Pancreas (tissue), 10 donors: ENCODE data around the gene VAV2. TPM values are rescaled to one million over a fixed set of nuclear protein-coding genes. Genes with fewer than 3 reads are reported as not detected.

Experiments
- ATAC-seq, 4 donors: fragments of 200-7000 bp; cut with Tn5 transposase; one replicate each; pipeline versions ENCODE4 v1.8.0 to v1.9.1; 2020; ENCODE audit warnings: mild to moderate bottlenecking in 4 of 4, moderate library complexity in 4 of 4
- DNase-seq, 6 donors: peaks; one replicate each; pipeline ENCODE4 v3.0.0-alpha.2; 2020
- FAIRE-seq: peaks from 2 replicates; lab custom pipeline; 2012; peaks lifted over from hg19 to GRCh38; lab: Jason Lieb, UNC
- H3K27ac ChIP-seq, 4 donors: fragments of 200-600 bp; sonication (generic); 1 replicate in 3 of 4; 2 replicates in 1 of 4; pipeline versions ENCODE4 v1.5.0 to v1.8.0; 2020
- H3K27me3 ChIP-seq, 4 donors: fragments of 200-600 bp; one replicate each; pipeline ENCODE4 v1.8.0; 2021
- H3K36me3 ChIP-seq, 3 donors: fragments of 200-600 bp; sonication (generic) in 1 of 3; one replicate each; pipeline versions ENCODE4 v1.5.0 to v1.8.0; 2020 to 2021
- H3K4me1 ChIP-seq, 3 donors: fragments of 200-600 bp; one replicate each; pipeline ENCODE4 v1.8.0; 2021
- H3K4me3 ChIP-seq, 4 donors: fragments of 200-600 bp; sonication (generic) in 2 of 4; one replicate each; pipeline versions ENCODE4 v1.5.0 to v1.8.0; 2020 to 2021
- H3K9me3 ChIP-seq, 4 donors: fragments of 200-600 bp; one replicate each; pipeline ENCODE4 v1.8.0; 2021
- CTCF ChIP-seq, 4 donors: fragments of 200-600 bp; sonication (generic) in 3 of 4; IDR thresholded peaks; one replicate each; pipeline versions ENCODE4 v1.5.0 to v1.8.0; 2021; ENCODE audit warnings: antibody characterized with exemption in 4 of 4
- WGBS, 2 donors: extraction: QIAGEN DNeasy Blood & Tissue Kit; methylation state at CpG; one replicate each; pipeline ENCODE4 v1.1.7; 2013; 5-methylcytosine and 5-hydroxymethylcytosine counted together
- intact Hi-C, 3 donors: fragments of 100-400 bp; cut with DNase I; formaldehyde crosslinking; loops; one replicate each; pipeline versions ENCODE4 v1.11.1 to v1.14.2; 2022
- polyA plus RNA-seq, 2 donors: library from polyadenylated mRNA; stranded (reverse); fragments of 200-250 nt; gene quantifications; one replicate each; pipeline ENCODE4 v1.2.3, GENCODE V29; 2013
- total RNA-seq, 6 donors: library from RNA; stranded (reverse); fragmentation: NEBNext Ultra II Directional in 4 of 6; extraction: Animal tissue kit (Norgen Biotek cat#: 25700) in 4 of 6; gene quantifications; one replicate each; pipeline versions ENCODE4 v1.2.1 to v1.2.4, GENCODE V29; 2021 to 2023
- donor health status: healthy with polysubstance abuse.
- donor health status: DM: no; HTN: no; CAD: no; lungs with moderate emphysema.
- donor health status: DM: no; HTN: no; CAD: no.
- donor health status: control.
- donor health status: control.
- donor health status: Bipolar disorder and iron deficiency.
- donor health status: DM: yes; HTN: yes; CAD: no.
- donor health status: DM: no; HTN: no; CAD: no.
- donor health status: DM: no; HTN: no; CAD: no.
- donor health status: DM: yes; HTN: yes; CAD: no.

Gene VAV2
- total and polyA plus RNA-seq, 8 donors: 20.5 to 41.0 (median 33.6) TPM

GRCh38 chr9:133957328-133957727 lies 34.8 kb downstream of the VAV2 start:
- Histone ChIP-seq H3K4me3 (no peak overlapping the region), H3K4me1 (peaks cover 41 to 58% (median 45%) of the 10 kb centered on the region in 3 donors), H3K27ac (peak overlapping the region; percentile 56 to 75 (median 62)), H3K36me3 (no peaks in the 10 kb centered on the region), H3K27me3 (no peaks in the 10 kb centered on the region), H3K9me3 (no peaks in the 10 kb centered on the region)
- 33 to 40% methylated on average over 13 of the region's 13 CpGs for WGBS, 2 donors
- TF ChIP-seq CTCF (IDR thresholded peaks at IDR 0.05): no peak
- intact Hi-C loops: no loop called here
- DNase-seq (peak in 5 of 6 donors; percentile 31 to 60 (median 49)), ATAC-seq (peak; percentile 7 to 21 (median 14)), FAIRE-seq (no peak)

- no peaks in the 10 kb centered on the region for H3K36me3 ChIP-seq
- 9 to 13% methylated on average over 14 of the region's 14 CpGs for WGBS, 2 donors
- H3K4me1 ChIP-seq: peaks cover 36 to 50% (median 39%) of the 10 kb centered on the region in 3 donors
These were observed 35.5 kb downstream of the VAV2 start for GRCh38 chr9:133956520-133957076.

DNA sequence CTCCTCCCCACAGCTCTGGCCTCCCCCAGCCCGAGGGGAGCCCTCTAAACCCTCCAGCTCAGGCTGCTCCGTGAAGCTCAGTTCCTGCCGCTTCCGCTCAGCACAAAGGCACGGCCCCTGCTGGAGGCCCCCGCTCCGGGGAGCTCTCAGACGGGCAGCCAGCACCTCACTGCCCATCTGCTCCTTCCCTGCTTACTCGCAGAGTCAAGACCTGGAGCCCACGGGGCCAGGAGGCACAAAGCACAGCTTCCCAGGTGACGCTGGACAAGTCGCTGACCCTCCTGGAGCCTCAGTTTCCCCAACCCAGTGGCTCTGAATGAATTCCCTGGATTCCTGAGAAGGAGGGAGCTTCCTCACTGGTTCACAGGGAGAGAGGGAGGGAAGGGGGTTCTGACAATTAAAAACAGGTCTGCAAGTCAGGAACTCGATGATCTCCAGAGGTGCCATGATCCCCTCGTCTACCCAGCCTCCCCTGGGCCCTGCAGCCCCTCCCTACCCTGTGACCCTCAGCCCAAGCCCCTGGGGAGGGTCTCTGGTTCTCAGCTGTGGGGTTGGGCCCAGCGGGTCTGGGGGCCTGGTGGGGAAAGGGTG lies 36.2 kb downstream of the VAV2 start:
- Histone ChIP-seq H3K27me3 (no peaks in the 10 kb centered on the region), H3K4me1 (peaks cover 29 to 44% (median 32%) of the 10 kb centered on the region in 3 donors), H3K4me3 (peak overlapping the region in 1 of 4 donors; percentile 9), H3K36me3 (no peaks in the 10 kb centered on the region), H3K27ac (peak overlapping the region; percentile 56 to 75 (median 62)), H3K9me3 (no peaks in the 10 kb centered on the region)
- intact Hi-C loops: no loop called here
- FAIRE-seq: no peak
- TF ChIP-seq CTCF (IDR thresholded peaks at IDR 0.05): no peak
- DNase-seq: peak in 4 of 6 donors; percentile 27 to 72 (median 61)
- WGBS, 2 donors: 9 to 17% methylated on average over 15 of the region's 15 CpGs
- ATAC-seq: peak; percentile 17 to 53 (median 28)

More at GRCh38 chr9:133956520-133957076, 35.5 kb downstream of the VAV2 start:
- peak; percentile 78 to 92 (median 84) for DNase-seq
- peak; percentile 75 to 85 (median 82) for ATAC-seq
- FAIRE-seq: no peak
- H3K9me3 ChIP-seq: no peaks in the 10 kb centered on the region
- TF ChIP-seq CTCF (IDR thresholded peaks at IDR 0.05): no peak
- peak overlapping the region in 1 of 4 donors; percentile 9 for H3K4me3 ChIP-seq
- peak overlapping the region; percentile 56 to 75 (median 62) for H3K27ac ChIP-seq
- intact Hi-C loops: no loop called here
- H3K27me3 ChIP-seq: no peaks in the 10 kb centered on the region

DNA sequence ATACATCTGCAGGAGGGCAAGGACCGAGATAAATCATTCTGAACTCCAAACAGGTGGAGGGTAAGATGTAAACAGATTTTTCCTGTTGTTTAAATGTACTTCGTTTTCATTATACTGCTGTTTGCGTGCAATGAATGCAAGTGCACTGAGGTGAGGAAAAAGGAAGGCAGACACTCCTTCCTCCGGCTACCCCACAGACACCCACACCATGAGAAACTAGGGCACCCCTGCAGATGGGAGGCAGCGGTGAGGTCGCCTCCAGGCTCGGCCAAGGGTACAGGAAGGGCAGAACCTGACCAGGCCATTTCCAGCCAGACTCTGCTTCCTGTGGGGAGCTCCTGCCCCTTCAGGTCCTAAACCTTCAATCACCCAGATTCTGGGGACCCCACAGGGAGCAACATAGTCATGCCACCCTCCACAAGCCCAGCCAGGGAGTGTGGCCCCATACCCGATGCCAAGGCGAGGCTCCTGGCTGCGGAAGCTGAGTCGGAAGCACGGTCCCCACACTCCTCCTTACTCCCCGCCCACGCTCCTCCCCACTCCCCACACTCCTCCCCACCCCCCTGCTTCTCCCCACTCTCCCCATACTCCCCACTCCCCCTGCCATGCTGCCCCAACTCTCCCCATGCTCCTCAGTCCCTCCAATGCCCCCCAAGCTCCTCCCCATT lies 37.1 kb downstream of the VAV2 start:
- FAIRE-seq (no peak), ATAC-seq (no peak), DNase-seq (peak in 3 of 6 donors; percentile 38 to 50 (median 39))
- Histone ChIP-seq H3K27ac (no peak overlapping the region), H3K27me3 (no peaks in the 10 kb centered on the region), H3K36me3 (no peaks in the 10 kb centered on the region), H3K4me1 (peaks cover 20 to 35% (median 23%) of the 10 kb centered on the region in 3 donors), H3K4me3 (no peak overlapping the region), H3K9me3 (no peaks in the 10 kb centered on the region)
- intact Hi-C loops: no loop called here
- TF ChIP-seq CTCF (IDR thresholded peaks at IDR 0.05): no peak
- WGBS, 2 donors: 20 to 37% methylated on average over 14 of the region's 14 CpGs
